AG09309 (cell line): ENCODE measurements around the gene CENPQ.
"Not testable (repeated sequence)": the region's sequence is repeated elsewhere in the genome, so short reads cannot be mapped to it uniquely, and the experiment has no call there.

Experiments used
- DNase-seq: peaks from one replicate; pipeline ENCODE4 v3.0.0-alpha.2; 2010; ENCODE audit warnings: low read depth
- H3K4me3 ChIP-seq: 2 replicates; pipeline ENCODE4 v1.5.1; 2011; ENCODE audit warnings: mild to moderate bottlenecking, low read depth, low read length, moderate library complexity; ENCODE audit not compliant: control insufficient read depth
- TF ChIP-seq, protein P1 (sequence below): IDR thresholded peaks from 2 replicates; pipeline ENCODE4 v1.5.1; 2011; ENCODE audit warnings: mild to moderate bottlenecking, low read depth, low read length, inconsistent platforms; ENCODE audit not compliant: insufficient read depth, control insufficient read depth; ENCODE audit errors: missing control alignments

CENPQ gene

GRCh38 chr6:49464691-49465090 lies 1.5 kb downstream of the CENPQ start:
- TF ChIP-seq, protein P1, sequence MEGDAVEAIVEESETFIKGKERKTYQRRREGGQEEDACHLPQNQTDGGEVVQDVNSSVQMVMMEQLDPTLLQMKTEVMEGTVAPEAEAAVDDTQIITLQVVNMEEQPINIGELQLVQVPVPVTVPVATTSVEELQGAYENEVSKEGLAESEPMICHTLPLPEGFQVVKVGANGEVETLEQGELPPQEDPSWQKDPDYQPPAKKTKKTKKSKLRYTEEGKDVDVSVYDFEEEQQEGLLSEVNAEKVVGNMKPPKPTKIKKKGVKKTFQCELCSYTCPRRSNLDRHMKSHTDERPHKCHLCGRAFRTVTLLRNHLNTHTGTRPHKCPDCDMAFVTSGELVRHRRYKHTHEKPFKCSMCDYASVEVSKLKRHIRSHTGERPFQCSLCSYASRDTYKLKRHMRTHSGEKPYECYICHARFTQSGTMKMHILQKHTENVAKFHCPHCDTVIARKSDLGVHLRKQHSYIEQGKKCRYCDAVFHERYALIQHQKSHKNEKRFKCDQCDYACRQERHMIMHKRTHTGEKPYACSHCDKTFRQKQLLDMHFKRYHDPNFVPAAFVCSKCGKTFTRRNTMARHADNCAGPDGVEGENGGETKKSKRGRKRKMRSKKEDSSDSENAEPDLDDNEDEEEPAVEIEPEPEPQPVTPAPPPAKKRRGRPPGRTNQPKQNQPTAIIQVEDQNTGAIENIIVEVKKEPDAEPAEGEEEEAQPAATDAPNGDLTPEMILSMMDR: no peak
- no peak overlapping the region for H3K4me3 ChIP-seq
- DNase-seq: no peak

- H3K4me3 ChIP-seq: no peak overlapping the region
- TF ChIP-seq, protein P1: no peak
- no peak for DNase-seq
Measured at GRCh38 chr6:49468042-49468441, 4.9 kb downstream of the CENPQ start.

DNA sequence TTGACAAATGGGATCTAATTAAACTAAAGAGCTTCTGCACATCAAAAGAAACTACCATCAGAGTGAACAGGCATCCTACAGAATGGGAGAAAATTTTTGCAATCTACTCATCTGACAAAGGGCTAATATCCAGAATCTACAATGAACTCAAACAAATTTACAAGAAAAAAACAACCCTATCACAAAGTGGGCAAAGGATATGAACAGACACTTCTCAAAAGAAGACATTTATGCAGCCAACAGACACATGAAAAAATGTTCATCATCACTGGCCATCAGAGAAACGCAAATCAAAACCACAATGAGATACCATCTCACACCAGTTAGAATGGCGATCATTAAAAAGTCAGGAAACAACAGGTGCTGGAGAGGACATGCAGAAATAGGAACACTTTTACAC lies 13.4 kb downstream of the CENPQ start:
- not testable (repeated sequence) for DNase-seq, H3K4me3 ChIP-seq

- no peak for DNase-seq
- TF ChIP-seq, protein P1: no peak
- no peak overlapping the region for H3K4me3 ChIP-seq
Measured at GRCh38 chr6:49479308-49479970, 16.3 kb downstream of the CENPQ start.

DNA sequence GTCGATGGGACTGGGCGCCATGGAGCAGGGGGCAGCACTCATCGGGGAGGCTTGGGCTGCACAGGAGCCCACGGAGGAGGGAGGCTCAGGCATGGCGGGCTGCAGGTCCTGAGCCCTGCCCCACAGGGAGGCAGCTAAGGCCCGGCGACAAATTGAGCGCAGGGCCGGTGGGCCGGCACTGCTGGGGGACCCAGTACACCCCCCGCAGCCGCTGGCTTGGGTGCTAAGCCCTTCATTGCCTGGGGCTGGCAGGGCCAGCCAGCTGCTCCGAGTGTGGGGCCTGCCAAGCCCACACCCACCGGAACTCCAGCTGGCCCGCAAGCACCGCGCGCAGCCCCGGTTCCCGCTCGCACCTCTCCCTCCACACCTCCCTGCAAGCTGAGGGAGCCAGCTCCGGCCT lies 18.7 kb downstream of the CENPQ start:
- DNase-seq: not testable (repeated sequence)

GRCh38 chr6:49483380-49483779 lies 20.2 kb downstream of the CENPQ start:
- H3K4me3 ChIP-seq, DNase-seq: not testable (repeated sequence)

More for the DNA sequence above, 18.7 kb downstream of the CENPQ start:
- H3K4me3 ChIP-seq: not testable (repeated sequence)

GRCh38 chr6:49490633-49491032 lies 27.5 kb downstream of the CENPQ start:
- no peak for DNase-seq
- TF ChIP-seq, protein P1: no peak
- H3K4me3 ChIP-seq: no peak overlapping the region

DNA sequence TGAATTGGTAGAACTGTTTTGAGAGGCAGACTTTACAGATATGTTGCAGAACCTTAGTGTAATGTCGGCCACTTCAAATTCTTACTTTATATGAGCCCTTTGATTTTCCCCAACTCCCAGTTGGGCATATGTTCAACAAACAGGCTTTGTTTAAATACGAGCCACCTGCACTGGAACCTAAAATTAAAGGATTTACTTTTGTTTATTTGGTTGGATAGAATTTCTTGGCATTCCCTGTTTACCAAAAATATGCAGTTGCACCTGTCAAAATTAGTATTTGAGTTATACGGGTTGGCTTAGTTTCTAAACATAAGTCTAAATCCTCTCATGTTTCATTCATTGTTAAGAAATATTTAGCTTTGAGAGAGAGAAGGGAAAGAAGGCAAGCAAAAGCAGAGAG lies 34.1 kb downstream of the CENPQ start:
- DNase-seq: no peak
- TF ChIP-seq, protein P1: no peak
- H3K4me3 ChIP-seq: no peak overlapping the region

DNA sequence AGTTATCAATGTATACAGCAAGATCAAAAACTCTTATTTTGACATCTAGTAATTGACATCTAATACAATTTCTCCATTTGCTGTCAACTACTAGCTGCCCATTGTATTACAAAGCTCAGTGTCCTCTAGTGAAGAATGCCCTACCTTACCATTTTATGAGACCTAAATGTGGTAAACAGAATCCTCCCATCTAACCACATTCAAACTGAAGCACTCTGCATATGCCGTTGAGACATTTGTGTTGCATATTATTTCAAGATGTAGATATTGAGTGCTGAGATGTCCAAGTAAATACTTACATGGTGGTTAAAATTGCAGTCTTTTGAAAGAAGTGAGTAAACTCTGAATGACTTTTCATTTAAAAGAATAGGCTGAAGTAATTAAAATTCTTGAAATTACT lies 36.0 kb downstream of the CENPQ start:
- TF ChIP-seq, protein P1: no peak
- DNase-seq: no peak
- H3K4me3 ChIP-seq: no peak overlapping the region
